ENCODE measurements around the gene LRPPRC.
"Not testable (repeated sequence)": the region's sequence is repeated elsewhere in the genome, so short reads cannot be mapped to it uniquely, and the experiment has no call there.

Gene LRPPRC

DNA sequence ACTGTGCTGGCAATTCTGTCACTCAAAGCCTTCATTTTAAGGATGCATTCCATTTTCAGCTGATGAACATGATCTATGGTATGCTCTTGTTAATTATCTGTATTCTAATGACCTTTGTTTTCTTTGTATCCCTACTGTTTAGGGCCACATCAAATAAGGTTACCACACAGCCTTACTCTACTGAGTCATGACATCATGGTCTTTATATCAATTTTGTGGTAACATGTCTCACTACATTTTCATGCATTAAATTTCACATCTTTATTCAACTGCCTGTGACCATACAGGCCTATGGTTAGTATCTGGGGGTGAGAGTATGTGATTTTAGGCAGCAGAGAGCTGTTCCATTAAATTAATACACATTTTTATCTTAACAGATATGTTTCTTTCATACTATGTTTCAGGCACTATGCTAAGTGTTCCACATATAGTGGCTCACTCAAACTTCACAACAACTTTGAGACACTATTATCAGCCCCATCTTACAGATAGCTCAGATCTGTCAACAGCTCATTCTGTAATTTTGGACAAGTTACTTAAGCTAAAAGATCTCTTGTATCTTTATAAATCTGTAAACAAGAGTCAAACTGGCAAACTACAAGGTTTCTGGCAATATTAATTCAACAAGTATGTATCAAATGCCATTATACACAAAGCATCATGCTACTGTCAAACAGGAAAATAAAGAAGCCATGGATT, 18.0 kb downstream of the LRPPRC start:
- DNase-seq, result no peak

DNA sequence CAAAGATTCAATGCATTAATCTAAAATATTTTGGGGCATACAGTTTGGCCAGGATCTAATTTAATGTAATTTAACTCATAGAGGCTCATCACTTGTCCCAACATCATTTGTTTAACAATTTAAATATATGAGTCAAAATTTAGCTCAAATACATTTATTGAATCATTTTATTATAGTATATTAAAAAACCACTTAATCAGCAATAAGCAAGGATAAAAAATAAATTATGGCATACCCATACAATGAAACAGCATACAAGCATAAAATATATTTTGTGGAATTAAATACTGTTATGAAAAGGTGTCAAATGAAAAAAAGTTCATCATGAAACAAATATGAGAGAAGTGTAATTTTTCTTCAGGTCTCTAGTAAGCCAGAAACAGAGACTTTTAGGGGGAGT, 34.9 kb downstream of the LRPPRC start:
- DNase-seq, result no peak

DNA sequence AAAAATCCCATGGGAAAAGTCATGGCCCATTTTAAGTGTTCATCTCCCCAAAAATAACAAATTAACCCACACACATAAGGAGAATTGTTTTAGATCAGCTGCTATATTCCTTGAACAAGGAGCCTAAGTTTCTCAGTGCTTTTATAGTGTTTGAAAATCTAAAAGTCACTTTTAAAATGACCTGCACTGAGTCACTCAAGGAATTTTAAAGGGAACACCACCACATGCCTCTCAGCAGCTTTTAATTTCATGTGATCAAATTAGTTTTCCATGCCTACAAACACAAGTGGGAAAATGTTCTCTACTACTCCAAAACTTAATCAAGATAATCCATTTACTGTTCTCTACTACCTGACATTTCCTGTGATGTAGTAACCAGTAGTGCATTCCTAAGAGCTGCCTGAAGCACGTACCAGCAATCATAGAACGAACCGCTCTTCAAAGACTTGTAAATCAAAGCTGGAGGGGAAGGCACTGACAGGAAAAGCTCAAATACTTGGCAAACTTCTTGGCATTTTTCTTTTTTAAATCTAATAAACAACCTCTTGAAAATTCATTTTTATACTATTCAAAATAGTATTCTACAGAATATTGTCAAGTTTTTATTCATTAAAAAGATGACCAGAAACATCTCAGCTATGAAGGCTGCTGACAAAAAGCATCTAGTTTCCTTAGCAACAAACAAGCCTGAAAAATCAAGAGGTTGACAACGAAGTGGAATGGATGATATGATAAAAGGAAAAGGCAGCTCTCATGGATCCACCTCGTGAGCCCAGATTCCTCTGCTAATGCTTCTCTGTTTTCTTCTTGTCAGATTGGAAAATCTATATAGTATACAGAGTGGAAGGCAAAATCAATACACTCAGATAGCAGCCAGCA, 37.2 kb downstream of the LRPPRC start:
- DNase-seq, result no peak

DNA sequence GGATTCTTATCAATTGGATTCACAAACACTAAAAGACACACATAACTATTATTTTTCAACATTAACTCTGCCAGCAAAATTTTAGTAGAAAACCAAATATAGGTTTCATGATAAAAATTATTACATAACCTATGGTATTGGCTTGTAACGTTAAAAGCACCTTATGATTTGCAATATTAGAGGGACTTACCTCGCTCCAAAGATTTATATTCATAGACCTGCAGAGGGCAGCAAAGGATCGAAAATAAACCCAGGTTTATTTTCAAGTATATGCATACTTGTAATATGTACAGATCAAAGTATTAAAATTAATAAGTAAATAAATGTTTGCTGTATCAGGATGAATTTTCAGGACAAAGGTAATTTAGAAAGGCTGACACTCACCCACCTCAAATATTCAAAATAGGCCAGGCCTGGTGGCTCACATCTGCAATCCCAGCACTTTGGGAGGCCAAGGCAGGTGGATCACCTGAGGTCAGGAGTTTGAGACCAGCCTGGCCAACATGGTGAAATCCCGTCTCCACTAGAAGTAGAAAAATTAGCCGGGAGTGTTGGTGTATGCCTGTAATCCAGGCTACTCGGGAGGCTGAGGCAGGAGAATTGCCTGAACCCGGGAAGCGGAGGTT, 45.3 kb downstream of the LRPPRC start:
- DNase-seq, result no peak

DNA sequence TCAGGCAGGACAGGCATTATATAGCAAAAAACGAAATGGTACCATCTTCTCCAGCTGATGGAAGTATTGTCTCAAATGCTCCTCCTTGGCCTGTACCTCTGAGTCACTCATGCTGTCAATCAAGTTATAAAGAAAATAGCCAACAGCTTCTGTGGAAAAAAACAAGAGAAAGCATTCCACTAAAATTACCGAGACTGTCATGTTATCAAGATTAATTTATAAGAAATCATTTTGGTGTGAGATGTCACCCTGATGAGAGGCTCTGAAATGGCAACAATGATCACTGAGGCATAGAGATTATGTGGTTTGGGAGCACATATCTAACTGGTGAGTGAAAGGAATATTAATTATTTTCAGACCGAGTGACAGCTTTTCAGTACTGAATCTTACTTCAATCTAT, 47.4 kb downstream of the LRPPRC start:
- no peak for DNase-seq

DNA sequence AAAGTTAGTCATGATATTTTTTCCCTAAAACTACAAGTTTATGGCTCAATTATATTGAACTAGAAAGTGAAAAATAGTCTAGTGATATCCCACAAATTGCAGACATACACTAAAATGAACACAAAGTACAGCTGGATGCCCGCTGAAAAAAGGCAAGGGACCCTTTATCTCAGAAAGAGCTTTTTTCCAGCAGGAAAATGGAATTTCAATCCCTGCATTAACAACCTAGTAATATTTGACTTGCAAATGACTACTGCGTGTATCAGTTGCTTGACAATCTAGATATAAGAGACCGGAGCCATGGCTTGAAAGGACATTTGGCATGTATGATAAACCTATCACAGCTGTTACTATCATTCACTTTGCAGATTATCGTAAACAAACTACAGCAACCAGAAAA, 49.1 kb downstream of the LRPPRC start:
- peak; percentile 53 for DNase-seq

DNA sequence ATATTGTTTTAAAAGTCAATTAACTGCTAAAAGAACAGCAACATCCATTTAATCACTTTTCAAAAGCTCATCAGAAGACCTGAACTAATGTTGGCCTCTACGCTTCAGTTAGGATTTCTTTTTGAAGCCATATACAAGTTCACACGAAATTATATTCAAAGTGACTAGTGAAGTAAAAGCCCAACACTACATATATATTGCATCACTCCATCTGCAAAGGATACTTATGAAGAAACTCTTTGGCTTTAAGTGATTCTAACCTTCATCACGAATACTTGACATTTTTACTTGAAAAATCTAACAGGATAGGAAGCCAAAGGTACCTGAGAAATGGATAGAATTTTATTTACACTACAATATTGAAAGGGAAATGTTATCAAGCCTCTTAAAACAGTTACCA, 50.4 kb downstream of the LRPPRC start:
- no peak for DNase-seq

DNA sequence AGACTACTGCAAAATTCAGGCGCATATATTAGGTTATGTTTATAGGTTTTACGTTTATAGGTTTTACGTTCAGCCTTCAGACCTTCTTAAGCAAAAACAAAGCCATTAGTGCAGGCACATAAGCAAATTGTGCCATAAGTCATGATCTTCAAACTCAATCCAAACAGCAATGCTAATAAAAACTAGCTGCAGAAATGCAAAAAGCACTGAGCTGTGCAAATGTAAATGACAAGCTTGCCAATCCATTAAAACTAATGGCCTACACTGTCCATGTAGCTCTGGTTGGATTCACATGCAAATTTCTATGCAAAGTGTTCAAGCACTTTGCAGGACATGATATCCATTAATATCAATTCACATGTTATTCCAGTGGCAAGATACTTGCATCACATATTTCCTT, 50.9 kb downstream of the LRPPRC start:
- peak; percentile 60 for DNase-seq

DNA sequence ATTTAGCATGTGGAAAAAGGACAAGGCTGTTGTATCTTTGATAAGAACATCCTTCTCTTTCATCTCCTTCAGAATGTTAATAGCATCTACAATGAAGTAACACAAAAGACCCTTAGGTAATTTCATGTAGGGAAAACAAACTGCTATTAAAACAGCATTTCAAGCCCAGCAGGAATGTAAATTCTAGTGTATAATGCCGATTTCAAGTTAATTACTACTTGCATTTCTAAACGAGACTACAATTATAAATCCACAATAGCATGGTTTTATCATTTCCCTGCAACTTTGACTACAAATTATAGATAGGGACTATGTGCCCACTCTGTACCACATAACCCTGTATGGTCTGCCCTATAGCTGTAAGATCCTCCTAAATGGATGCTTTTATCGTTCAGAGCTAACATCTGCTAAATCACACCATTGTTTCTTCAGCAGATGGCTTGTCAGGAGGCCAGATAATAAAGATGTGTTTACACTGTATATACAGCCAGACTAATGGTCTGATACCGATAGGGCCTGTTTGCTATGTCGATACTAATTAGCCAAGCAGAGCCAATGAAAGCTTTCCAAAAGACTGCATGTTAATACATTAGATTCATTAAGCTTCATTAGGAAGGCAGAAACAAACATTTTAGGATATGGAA, 51.9 kb downstream of the LRPPRC start:
- DNase-seq, result no peak

DNA sequence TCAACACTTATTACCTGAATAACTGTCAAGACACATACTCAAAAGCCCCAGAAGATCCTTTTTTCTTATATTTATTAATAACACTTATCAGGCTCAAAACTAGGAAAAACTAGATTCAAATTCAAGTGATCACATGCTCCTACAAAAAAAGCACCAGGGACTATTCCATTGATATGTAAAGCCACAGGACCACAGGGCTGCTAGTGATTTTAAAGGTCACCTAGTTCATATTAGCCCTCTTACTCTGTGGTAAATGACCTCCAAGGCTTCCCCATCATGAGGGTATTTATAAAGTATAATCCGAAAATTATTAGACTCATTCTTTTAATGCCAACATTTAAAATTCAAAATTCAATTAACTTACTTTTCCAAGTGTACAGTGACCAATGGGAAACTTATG, 52.5 kb downstream of the LRPPRC start:
- no peak for DNase-seq

DNA sequence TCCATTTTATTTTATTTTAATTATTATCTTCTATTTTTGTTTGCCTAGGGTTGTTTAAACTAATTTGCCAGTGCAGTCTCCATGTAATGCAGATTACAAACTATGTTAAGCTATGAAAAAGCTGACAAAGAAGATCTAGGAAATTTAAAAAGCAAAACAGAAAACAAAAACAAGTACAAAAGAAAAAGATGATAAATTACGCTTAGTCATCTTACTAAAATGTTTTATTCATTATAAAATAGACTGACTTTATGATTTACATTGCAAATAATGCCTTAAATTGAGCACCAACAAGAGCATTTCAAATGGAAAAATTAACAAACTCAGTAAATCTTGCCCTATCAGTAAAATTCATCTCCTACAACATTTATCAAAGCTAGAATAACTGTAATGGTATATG, 52.9 kb downstream of the LRPPRC start:
- DNase-seq, result no peak

DNA sequence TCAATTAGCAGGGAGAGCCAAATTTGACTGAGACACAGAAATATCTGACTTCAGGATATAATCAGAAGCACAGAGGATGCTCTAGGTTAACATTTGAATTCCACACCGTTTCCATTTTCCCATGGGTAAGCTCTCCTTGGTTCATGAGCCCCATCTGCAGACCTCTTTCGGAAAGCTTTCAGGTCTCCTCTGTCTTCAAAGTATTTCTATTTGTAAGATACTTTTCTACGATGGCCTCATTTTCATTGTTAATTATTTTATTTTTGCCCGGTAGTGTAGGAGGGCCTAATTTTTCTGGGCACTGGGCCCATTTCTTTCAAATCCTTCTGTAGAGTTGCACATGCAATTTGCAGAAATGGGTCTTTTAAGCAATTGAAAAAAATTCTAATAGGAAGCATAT, 53.8 kb downstream of the LRPPRC start:
- DNase-seq, result no peak

DNA sequence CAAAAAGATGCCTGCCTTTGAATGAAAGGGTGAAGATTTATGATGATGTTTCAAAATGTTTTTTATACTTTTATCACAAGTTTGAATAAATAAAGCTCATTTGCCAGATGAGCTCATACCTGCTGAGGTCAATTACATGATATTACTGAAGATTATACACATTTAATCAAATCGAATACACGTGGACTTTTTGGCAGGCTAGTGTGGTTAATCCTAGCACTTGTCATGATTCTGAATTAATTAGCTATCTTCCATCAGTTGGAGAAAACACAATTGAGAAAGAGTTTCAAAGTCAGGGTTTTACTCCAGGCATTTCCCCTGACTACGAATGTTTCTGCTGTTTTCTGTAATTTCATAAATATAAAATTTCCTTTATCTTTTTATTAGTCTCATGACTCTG, 54.4 kb downstream of the LRPPRC start:
- DNase-seq, result no peak

DNA sequence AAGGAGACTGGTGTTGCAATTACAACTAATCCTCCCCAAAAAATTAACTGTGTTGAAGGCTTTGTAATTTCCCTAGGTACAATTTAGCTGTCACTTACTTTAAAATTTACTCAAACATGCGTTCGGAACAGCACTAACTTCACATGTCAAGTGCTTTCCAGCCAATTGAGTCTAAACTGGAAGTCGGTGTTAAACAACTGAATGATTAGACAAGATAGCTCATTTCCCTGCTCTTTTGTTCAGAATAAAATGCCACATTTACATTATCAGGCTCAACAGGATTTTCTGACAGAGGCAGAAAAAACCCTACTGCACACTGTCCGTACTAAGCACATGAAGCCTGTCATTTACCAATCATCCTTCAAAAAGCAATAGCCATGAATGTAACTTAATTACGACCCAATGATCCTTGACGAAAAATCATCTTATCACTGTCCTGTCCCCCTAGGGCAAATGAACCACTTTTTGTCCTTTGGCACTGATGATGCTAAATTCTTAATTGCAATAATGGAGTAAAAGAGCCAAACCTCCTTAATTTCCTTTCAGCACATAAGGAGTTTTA, 56.0 kb downstream of the LRPPRC start:
- DNase-seq, result no peak

DNA sequence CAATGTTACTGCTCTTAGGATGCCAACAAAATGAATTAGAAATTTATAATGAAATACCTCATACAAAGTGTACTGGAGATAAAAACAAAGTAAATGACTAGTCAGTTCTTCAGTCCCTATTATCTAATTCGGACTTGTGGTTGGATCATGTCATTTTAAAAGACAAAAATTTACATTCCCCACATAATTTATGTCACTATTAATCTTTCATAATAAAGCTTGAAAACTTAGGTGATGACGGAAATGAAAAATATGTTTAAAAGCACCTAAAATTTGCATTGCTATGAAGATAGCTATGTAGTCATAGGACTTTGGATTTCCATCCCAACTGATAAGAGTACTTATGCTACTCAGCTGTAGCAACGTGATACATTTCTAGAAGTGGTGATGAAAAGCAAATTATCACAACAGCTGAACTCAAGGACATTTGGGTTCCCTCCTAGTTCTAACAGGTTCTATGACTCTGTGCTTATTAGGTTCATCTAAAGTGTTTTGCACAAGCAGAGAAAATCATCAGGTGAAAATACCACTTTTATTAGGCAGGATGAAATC, 58.4 kb downstream of the LRPPRC start:
- DNase-seq, result peak; percentile 13

DNA sequence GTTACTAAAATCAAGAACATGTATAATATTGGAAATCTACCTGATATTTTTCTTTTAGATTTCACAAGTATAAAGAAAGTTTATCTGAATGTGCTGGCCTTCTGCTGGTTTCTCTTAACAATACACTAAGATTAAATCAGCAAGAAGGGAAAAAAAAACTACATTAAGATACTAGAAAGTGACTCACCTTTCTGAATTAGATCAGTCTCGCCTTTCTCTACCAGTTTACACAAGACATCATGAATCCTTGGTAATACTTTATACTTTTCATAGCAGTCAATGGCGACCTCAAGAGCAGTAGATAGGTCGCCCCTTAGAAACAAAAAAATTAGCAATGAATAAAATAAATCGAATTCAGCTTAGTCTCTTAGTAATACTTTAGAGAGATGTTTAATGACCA, 61.2 kb downstream of the LRPPRC start:
- no peak for DNase-seq

DNA sequence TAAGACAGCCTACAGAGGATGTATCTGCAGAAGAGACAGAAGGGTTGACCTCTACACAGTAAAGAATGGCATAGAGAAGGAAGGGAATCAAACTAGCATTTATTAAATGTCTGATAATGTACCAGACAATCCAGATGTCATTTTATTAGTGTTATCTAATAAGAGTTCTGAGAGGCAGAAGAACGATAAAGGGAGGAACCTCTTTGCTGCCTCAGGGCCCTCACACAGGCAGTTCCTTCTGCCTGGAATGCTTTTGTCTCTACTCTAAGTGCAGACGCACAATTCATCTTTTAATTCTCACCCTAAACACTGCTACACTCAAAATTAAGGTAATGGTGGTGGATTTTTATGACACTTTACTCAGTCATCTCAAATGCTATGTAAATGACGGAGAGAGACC, 64.5 kb downstream of the LRPPRC start:
- DNase-seq, result no peak

DNA sequence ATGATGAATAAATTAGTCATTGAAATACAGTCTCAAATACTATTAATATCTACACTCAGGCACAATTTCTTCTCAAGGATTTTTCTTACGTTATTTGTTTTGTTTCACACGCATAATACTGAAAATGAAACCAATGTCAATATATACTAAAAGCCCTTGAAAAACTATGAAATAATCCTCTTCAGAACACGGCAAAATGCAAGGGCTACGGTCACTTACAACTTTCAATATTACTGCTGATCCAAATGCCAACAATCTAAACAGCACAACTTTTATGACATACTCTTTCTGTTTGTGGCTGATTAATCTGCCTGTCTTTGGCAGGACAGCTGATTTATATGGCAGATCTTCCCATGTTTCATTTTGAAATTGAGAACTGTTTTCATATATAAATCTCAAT, 68.3 kb downstream of the LRPPRC start:
- no peak for DNase-seq

DNA sequence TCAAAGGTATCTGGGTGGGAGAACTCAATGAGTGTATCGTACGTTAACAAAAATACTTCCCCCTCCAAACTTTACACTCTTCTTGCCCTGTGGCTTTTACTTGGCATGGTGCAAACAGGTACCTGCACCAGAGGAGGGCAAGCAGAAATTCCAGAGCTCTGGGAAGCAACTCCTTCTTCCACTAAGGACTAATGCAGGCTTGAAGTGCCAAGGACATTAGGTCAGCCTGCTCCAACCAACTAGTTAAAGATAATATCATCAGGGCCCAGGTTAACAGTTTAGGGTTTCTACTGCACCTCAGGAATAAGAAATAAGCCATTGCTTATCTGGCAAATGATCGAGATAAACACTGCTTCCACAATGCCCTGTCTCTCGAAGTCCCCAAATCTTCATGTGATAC, 70.4 kb downstream of the LRPPRC start:
- DNase-seq, result no peak

DNA sequence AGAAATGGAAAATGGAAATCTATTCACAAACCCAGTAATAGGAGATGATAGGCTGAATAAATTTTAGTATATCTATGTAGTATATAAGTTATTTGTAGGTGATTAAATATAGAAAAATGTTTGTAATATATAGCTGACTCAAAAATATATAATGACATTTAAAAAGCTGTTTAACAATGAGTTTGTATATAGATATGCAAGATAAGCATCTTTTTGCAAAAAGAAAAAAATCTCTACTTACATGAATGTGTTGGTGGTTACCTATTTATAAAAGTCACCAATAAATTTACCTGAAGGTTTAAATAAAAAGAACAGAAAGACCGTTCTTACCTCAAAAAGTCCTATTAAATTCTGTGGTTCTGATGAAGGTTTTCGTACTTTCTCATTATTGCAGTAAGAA, 71.3 kb downstream of the LRPPRC start:
- DNase-seq, result no peak

DNA sequence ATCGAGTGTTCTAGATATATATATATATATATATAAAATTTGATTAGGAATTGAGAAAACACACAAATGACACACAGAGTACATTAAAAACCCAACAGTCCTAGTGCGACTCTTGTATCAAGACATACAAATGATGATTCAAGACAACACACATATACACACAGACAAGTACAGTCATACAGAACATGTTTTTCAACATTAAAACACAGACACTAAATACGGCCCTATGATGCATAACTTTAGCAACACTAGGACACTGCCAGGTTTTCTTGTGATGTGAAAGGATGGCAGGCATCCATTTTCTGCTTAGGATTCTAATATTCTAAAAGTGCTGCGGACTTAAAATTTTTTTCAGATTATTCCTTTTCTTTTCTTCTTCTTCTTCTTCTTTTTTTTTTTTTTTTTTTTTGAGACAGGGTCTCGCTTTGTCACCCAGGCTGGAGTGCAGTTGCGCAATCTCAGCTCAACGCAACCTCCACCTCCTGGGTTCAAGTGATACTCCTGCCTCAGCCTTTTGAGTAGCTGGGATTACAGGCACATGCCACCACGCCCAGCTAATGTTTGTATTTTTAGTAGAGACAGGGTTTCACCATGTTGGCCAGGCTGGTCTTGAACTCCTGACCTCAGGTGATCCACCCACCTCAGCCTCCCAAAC, 84.5 kb downstream of the LRPPRC start:
- DNase-seq, result not testable (repeated sequence)

DNA sequence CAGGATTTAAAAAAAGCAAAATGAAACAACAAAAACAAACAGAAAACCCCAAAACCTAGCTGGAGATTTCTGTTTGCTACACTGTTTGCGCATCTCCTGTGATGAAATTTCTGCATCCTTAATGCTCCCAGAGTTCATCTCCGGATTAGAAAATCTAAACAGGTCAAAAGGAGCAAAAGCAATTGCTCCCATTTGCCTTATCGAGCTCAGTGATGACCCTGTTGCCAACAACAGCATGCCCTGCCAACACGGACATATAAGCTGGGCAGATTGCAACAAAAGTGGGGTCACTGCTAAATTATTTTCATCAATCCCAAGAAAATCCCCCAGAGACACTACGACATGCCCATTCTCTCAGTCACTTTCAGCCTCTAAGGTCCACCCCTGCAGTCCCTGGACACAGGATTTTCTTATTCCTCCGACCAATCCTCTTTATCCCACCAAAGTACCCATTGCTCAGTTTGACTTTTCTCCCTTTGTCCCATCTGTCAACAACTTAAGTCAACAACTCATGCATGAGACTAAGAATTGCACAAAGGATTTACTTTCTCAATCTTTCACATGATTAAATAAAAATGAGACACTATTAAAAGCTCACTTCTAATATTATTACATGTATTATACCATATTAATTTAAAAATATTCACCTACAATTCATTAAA, 89.2 kb downstream of the LRPPRC start:
- DNase-seq, result no peak

Data from NCI-H1048 (cell line).